ENCODE measurements around the gene PAQR6.
"Not testable (repeated sequence)": the region's sequence is repeated elsewhere in the genome, so short reads cannot be mapped to it uniquely, and the experiment has no call there.

Gene PAQR6

DNA sequence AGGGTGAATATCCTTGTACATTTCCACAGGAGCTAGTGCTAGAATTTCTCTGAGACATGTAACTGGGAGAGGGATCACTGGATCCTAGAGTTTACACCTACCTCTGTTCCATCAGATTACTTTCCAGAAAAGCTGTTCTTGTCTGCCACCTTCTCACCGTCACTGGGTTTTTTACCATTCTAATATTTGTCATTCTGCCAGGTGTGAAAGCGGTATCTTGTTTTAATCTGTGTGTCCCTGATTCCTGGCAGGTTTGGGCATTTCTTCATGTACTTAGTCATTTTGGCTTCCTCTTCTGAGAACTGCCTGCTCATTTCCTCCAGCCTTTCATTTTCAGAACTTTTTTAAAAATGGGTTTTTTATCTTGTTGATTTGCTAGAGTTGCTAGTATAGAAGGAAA is 30.0 kb downstream of the PAQR6 start:
- H3K9ac ChIP-seq (ENCODE audit: low read length) = peak overlapping the region; percentile 51
- TF ChIP-seq EZH2 (optimal IDR thresholded peaks at IDR 0.05; ENCODE audit: low read depth, low read length) = no peak
- TF ChIP-seq EZH2phosphoT487 (IDR thresholded peaks at IDR 0.05; ENCODE audit: low read length) = no peak
- TF ChIP-seq, protein P1, sequence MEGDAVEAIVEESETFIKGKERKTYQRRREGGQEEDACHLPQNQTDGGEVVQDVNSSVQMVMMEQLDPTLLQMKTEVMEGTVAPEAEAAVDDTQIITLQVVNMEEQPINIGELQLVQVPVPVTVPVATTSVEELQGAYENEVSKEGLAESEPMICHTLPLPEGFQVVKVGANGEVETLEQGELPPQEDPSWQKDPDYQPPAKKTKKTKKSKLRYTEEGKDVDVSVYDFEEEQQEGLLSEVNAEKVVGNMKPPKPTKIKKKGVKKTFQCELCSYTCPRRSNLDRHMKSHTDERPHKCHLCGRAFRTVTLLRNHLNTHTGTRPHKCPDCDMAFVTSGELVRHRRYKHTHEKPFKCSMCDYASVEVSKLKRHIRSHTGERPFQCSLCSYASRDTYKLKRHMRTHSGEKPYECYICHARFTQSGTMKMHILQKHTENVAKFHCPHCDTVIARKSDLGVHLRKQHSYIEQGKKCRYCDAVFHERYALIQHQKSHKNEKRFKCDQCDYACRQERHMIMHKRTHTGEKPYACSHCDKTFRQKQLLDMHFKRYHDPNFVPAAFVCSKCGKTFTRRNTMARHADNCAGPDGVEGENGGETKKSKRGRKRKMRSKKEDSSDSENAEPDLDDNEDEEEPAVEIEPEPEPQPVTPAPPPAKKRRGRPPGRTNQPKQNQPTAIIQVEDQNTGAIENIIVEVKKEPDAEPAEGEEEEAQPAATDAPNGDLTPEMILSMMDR (IDR thresholded peaks at IDR 0.05; ENCODE audit: low read length) = no peak
- no peaks in the 10 kb centered on the region for H3K27me3 ChIP-seq (replicated peaks; ENCODE audit: insufficient read depth, low read length)
- peak overlapping the region; percentile 85 for H3K27ac ChIP-seq (ENCODE audit: low read length)
- H3K9me3 ChIP-seq (replicated peaks; ENCODE audit: insufficient read depth, low read length) = no peaks in the 10 kb centered on the region
- DNase-seq = peak; percentile 83
- peak overlapping the region; percentile 73 for H3K4me2 ChIP-seq (ENCODE audit: low read depth, low read length)
- H3K9me2 ChIP-seq (replicated peaks; ENCODE audit: insufficient read depth, low read length) = no peaks in the 10 kb centered on the region
- peaks cover 27% of the 10 kb centered on the region for H3F3A ChIP-seq (ENCODE audit: insufficient read depth, low read length)
- peak overlapping the region; percentile 11; the same call in 1 of the 2 replicates for H2AFZ ChIP-seq (ENCODE audit: low read length)
- H3K36me3 ChIP-seq (replicated peaks; ENCODE audit: insufficient read depth, low read length) = 0 out of 2 replicates have a peak, but pooled peaks cover 1% of the 10 kb centered on the region
- H3K4me3 ChIP-seq (ENCODE audit: low read length) = peak overlapping the region; percentile 16; the same call in 1 of the 2 replicates
- peaks cover 34% of the 10 kb centered on the region for H3K4me1 ChIP-seq (ENCODE audit: low read length)
- H3K79me2 ChIP-seq (ENCODE audit: low read length) = peaks cover 74% of the 10 kb centered on the region
- no peaks in the 10 kb centered on the region for H4K20me1 ChIP-seq (ENCODE audit: insufficient read depth, low read length)

DNA sequence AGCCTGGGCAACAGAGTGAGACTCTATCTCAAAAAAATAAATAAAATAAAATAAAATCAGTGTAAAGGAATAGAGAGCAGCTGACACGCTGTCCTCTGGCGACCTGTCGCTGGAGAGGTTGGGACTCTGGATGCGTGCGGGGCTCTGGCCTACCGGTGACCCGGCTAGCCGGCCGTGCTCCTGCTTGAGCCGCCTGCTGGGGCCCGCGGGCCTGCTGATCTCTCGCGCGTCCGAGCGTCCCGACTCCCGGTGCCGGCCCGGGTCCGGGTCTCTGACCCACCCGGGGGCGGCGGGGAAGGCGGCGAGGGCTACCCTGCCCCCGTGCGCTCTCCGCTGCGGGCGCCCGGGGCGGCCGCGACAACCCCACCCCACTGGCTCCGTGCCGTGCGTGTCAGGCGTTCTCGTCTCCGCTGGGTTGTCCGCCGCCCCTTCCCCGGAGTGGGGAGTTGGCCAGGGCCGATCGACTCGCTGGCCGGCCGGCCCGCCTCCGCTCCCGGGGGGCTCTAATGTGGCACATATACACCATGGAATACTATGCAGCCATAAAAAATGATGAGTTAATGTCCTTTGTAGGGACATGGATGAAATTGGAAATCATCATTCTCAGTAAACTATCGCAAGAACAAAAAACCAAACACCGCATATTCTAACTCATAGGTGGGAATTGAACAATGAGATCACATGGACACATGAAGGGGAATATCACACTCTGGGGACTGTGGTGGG is 31.3 kb downstream of the PAQR6 start:
- not testable (repeated sequence) for H3K9me3 ChIP-seq (replicated peaks; ENCODE audit: insufficient read depth, low read length); H3K36me3 ChIP-seq (replicated peaks; ENCODE audit: insufficient read depth, low read length); H3K27me3 ChIP-seq (replicated peaks; ENCODE audit: insufficient read depth, low read length); H4K20me1 ChIP-seq (ENCODE audit: insufficient read depth, low read length); H3K4me2 ChIP-seq (ENCODE audit: low read depth, low read length); H3K9me2 ChIP-seq (replicated peaks; ENCODE audit: insufficient read depth, low read length); DNase-seq; H3K4me3 ChIP-seq (ENCODE audit: low read length); H2AFZ ChIP-seq (ENCODE audit: low read length); H3K27ac ChIP-seq (ENCODE audit: low read length); H3K9ac ChIP-seq (ENCODE audit: low read length)
- H3F3A ChIP-seq (ENCODE audit: insufficient read depth, low read length) = peaks cover 29% of the 10 kb centered on the region
- peaks cover 38% of the 10 kb centered on the region for H3K4me1 ChIP-seq (ENCODE audit: low read length)
- peaks cover 64% of the 10 kb centered on the region for H3K79me2 ChIP-seq (ENCODE audit: low read length)

DNA sequence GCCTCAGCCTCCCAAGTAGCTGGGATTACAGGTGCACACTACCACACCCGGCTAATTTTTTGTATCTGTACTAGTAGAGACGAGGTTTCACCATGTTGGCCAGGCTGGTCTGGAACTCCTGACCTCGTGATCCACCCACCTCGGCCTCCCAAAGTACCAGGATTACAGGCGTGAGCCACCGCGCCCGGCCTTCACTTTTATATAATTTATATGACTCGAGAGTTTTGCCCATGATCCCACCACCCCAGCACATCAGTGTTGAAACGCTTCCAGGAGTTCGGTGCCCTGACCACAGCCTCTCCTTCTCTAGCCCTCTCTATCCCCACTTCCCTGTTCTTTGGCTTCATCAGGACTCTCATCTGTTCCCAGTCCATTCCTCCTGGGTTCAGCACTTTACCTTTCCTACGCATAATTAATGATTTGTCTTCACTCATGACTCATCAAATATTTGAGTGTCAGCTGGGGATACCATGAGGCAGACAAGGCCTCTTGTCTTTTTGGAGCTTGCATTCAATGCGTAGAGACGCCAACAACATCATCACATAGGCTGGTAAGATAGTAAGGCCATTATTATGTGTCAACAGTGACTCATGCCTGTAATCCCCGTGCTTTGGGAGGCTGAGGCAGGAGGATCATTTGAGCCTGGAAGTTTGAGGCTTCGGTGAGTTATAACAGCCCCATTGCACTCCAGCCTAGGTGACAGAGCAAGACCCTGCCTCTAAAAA is 33.7 kb downstream of the PAQR6 start:
- H3K9ac ChIP-seq (ENCODE audit: low read length) = peak overlapping the region; percentile 94; the same call in 1 of the 2 replicates
- TF ChIP-seq, protein P1 (IDR thresholded peaks at IDR 0.05; ENCODE audit: low read length) = no peak
- no peak for TF ChIP-seq EZH2phosphoT487 (IDR thresholded peaks at IDR 0.05; ENCODE audit: low read length)
- no peak for TF ChIP-seq EZH2 (optimal IDR thresholded peaks at IDR 0.05; ENCODE audit: low read depth, low read length)
- peaks cover 44% of the 10 kb centered on the region for H3K79me2 ChIP-seq (ENCODE audit: low read length)
- DNase-seq = no peak
- H3K4me3 ChIP-seq (ENCODE audit: low read length) = peak overlapping the region; percentile 90; the same call in 1 of the 2 replicates
- H3K4me2 ChIP-seq (ENCODE audit: low read depth, low read length) = peak overlapping the region; percentile 80; the same call in 1 of the 2 replicates
- H3K9me3 ChIP-seq (replicated peaks; ENCODE audit: insufficient read depth, low read length) = no peaks in the 10 kb centered on the region
- H3F3A ChIP-seq (ENCODE audit: insufficient read depth, low read length) = peaks cover 32% of the 10 kb centered on the region
- no peaks in the 10 kb centered on the region; the same call in 1 of the 2 replicates for H3K36me3 ChIP-seq (replicated peaks; ENCODE audit: insufficient read depth, low read length)
- no peak overlapping the region for H2AFZ ChIP-seq (ENCODE audit: low read length)
- H3K4me1 ChIP-seq (ENCODE audit: low read length) = peaks cover 28% of the 10 kb centered on the region
- H4K20me1 ChIP-seq (ENCODE audit: insufficient read depth, low read length) = no peaks in the 10 kb centered on the region
- H3K9me2 ChIP-seq (replicated peaks; ENCODE audit: insufficient read depth, low read length) = no peaks in the 10 kb centered on the region
- no peaks in the 10 kb centered on the region for H3K27me3 ChIP-seq (replicated peaks; ENCODE audit: insufficient read depth, low read length)
- no peak overlapping the region for H3K27ac ChIP-seq (ENCODE audit: low read length)
